GM21526 (cell line): ENCODE measurements around the gene TUBGCP3.

Source experiments
- ATAC-seq: cut with Tn5 transposase; IDR thresholded peaks from one replicate; pipeline ENCODE4 v1.9.1; 2021; ENCODE audit warnings: moderate library complexity; ENCODE audit not compliant: unreplicated experiment, low FRiP score

The TUBGCP3 gene

DNA sequence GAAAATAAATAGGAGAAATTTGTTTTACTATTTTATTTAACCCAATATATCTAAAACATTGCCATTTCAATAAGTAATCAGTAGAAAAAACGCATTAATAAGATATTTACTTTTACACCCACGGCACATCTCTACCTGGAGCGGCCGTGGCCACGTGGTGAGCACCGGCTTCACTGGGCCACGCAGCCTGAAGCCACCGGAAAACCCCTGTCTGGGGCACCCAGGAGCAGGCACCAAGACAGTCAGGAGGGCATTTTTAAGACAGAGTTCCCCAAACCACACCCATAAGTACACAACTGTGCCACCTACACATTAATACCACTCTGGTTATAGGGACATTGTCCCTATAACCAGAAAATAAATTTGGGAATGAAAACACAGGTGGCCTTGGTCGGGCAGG, 130.9 kb downstream of the TUBGCP3 start:
- no peak for ATAC-seq

DNA sequence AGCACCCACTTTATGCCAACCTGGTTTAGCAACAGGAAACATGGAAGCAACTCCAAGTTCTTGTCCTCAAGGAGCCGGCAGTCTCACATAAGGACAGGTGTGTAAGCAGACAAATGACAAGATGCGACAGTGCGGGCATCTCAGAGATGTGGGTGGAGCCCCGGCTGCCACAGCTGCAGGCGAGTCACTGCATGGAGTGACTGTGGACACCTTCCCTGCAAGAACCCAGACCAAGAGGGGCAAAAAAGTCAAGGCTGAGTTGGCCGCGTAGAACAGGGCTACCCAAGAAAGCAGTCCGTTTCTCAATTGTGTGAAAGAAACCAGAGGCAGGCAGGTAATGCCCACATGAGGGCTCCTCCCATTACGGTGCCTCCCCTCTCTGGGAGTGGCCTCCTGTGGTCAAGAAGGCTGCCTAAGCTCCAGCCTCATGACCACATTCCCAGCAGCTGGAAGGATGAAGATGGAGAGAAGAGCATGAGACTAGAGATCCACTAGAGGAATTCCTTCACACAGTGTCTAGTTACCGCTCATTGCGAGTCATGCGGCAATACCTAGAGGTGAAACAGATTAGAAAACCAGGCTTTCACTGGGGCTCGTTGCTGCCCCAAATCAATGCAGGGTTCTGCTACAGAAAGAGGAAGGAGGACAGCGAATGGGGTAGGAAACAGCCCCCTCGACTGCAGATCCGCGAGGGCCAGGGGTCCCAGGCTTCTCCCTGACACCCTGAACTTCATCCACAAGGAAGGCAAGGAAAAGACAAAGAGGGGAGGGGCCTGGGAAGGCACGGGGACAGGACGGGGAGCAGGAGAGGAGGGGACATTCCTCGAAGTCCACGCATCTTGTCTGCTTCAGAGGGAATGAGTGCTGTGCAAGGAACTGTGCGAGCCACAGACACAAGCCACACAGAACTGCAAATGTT, 131.6 kb downstream of the TUBGCP3 start:
- no peak for ATAC-seq

DNA sequence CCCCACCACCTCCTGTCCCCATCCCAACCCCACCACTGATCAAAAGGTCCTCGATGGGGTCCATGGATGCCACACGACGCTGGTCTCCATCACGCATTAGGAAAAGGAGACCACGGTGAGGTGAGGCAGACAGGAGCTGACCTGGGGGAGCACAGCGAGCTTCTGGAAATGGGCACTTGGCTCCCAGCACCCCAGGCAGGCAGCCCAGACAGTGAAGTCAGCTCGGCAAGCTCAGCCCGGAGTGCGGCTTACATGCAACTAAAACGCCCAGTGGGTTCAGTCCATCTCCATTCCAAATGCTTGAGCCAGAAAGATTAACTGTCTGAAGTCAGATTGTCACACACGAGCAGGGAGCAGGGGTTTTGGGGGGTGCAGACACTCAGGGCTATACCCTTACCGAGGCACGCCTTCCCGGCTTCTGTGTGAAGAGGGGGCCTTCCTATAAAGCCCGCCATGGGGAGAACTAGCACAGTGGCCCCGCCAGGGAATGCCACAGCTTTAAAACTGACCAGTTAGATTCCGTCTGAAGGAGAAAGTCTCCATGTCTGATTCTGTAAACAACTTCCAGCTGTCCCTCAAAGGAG, 132.4 kb downstream of the TUBGCP3 start:
- ATAC-seq, result no peak

DNA sequence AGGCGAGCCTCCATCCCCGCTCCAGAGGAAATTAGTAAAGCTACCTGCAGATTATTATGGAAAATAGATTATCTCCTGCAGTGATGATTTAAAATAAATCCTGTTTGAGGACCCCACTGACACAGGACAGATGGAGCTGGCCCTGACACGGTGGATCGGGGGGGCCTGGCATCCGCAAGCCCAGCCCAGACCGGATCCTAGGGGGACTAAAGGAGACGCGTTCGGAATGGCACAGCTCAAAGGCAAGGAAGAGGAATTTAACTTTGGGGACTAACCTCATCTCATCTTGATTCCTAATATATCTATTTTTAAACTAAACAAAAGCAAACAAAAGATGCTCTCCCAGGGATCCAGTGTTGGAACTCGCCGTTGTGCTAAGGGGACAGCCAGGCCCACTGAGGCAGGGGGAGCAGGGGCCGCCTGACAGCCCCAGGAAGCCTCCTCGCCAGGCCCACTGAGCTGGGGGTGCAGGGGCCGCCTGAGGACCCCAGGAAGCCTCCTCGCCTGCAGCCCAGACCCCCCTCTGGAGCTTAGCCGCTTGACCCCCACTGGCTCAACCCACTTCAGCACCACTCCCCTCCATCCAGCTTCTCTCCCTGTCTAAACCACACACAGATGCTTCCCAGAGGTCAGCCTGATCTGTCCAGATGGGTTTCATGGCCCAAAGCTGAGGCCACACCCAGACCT, 133.2 kb downstream of the TUBGCP3 start:
- no peak for ATAC-seq

DNA sequence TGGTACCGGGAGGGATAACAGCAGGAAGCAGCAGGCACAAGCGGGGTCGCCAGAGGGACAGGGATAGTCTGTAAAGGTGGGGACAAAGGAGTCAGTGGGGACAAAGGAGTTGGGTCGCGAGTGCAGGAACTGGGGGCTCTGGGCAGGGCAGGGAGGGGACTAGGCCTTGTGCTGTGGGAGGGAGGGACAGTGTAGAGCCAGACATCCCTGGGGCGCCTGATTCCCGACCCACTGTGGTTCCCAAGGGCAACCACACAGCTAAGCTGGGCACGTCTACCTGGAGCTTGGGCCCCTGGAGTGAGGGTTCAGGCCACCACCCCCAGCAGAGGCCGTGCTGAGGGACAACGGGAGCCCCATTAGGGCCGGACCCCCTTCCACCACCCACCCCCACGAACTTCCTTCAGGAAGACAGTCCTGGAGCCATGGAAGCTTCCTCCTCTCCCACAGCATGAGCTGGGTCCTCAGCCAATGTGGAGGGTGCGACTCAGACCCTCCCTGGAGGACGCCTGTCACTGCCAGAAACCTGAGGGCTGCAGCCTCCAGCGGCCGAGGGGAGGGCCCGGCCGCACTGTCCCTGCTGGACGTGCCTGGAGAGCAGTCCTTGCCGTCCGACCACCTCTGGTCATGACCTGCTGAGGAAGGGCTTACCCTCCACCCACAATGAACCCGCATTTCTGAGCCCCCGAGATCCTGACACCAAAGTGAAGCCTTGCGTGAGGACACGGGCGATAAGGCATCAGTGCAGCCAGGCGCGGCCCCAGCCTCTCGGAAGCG, 133.9 kb downstream of the TUBGCP3 start:
- no peak for ATAC-seq

DNA sequence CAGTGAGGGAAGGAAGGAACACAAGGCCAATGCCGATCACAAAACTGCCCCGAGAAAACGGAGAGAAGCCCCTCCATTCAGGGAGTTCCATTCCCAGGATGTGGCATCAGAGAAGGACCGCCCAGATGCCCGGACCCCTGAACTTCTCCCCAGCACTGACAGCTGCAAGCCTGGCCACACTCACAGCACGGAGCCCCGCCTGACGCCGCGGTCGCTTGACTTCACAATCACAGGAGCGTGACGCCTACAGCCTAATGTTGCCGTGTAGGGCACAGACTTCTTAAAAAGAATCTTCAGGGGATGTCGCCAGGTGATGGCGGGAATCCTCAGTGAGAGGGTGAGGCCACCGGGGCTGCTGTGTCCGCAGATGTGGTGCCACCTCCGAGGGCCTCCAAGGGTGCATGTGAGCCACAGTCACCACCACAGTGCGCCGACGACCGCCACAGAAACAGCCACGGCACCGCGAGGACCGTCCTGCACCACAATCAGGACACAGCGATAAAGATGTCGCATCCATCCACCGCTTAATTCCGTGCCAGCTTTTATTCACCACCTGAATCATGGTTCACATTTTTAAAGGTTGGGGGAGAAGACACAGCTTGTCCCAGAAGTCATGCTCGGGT, 134.6 kb downstream of the TUBGCP3 start:
- no peak for ATAC-seq

DNA sequence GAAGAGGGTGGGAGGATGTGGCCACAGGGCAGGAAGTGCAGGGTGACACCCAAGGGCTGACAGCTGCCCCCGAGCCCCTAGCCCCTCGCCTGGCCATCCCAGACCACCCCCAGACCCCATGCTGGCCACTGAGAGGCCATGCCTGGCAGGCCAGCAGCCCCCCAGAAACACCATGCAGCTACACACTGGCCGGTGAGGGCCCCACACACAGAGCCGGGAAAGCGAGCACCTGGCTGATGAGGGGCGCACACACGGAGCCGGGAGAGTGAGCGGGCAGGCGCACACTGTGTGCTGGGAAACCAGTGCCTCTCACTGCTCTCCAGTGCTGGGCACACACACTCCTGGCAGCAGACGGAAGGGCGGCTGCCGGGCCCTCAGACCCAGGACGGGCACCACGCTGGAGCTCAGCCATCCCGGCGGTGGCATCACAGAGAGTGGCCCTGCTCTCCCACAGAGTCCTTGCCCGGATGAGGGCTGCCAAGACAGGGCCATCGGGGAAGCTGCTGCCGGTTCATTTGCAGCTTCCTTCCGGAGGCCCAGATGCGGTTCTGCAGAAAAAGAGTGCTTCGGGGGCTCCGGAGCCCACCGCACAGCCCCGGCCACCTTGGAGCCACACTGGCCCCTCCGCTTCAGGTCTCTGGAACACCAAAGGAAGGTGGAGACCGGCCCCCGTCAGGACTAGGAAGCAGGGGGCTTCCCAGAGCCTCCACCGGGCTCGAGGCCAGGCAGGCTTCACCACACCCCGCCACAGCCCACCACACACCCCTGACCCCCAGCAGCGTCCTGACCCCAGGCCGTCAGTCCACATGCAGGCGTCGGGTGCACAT, 135.4 kb downstream of the TUBGCP3 start:
- ATAC-seq, result no peak

DNA sequence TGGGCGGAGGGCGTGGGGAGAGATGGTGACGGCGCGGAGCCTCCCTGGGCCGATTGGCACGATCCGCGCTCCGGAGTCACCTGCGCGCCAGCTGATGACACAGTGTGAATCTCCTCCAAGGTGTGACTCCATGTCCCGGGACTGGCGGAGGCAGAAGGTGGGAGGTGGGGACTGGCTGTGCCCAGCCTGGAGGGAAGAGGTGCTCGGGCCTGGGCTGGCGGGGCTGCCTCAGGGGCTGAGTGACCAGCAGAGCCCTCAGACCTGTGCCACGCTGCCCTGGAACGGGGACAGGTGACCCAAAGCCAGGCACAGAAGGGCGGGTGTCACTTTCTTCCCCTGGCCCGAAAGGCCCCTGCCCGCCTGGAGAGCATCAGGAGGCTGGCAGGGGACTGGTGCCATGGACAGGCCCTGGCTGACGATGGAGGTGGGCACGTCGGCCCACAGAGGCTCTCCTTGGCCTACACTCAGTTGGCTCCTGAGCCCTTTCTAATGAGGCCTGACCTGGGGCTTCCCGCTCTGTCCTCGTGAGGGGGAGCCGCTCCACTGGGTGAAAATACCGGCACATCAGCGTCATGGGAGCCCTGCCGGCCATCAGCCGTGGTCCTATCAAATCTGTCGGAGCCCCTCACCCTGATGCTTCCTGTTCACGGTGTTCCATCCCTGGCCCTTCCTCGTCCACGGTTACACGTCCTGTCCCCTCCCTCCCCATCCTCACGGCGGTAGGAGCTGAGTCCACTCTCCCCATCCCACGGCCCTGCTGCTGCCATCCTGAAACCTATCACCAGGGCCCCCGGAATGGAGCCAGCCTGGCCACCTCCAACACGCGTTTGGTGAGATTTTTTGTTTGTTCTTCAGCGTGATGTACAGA, 136.2 kb downstream of the TUBGCP3 start:
- ATAC-seq, result no peak

DNA sequence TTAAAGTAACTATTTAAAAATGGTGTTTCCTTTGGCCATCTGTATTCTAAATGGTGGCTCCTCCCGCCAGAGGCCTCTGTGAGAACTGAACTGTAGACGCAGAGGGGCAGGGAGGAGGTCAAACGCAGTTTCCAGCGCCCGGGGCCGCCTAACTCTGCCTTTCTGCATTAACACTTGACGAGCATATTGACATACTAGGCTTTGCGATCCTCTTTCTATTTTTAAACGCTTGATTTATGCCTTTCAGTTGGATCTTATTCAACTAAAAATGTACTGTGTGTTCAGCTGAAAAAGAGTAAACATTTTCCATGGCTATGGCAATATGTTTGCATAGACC, 137.1 kb downstream of the TUBGCP3 start:
- no peak for ATAC-seq

DNA sequence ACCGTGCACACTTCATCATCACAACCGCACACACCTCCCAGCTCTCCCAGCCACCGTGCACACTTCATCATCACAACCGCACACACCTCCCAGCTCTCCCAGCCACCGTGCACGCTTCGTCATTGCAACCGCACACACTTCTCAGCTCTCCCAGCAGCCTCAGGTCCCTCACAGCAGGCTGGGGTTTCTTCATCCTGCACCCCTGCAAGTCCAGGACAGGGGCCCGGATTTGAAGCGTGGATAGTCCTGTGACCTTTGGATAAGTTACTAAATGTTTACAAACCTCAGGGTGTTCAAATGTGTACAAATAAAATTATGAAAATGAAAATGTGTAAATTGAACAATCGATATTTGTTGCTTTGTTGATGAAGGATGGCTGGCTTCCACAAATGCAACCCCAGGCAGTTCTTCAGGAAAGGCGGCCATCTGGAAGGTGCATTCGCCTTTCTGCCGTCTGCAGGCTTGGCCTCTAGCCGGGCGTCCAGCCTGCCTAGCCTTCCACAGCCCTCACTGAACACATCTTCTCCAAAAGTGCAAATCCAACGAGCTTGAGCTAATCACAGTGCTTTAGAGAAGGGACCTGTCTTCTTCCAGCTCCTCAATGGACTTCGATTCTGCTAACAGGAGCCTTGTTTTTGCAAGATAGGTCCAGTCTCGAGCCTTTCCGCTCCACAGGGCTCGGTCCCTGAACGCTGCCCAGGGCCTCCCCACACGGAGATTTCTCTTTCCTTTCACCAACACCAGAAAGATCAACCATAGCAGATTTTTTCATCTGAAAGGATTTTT, 137.6 kb downstream of the TUBGCP3 start:
- ATAC-seq, result no peak

DNA sequence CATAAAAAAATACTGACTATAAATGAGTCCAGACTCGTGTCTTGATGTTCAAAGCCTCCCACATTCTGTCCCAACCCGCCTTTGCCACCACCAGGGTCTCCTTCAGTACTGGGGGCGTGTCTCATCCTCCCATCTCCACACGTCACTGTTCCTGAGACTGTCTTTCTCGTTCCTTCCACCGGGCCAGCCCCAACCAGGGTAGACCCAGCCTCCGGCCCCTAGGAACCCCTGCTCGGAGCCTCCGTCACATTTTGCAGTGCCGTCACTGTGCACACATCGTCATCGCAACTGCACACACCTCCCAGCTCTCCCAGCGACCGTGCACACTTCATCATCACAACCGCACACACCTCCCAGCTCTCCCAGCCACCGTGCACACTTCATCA, 138.4 kb downstream of the TUBGCP3 start:
- no peak for ATAC-seq

DNA sequence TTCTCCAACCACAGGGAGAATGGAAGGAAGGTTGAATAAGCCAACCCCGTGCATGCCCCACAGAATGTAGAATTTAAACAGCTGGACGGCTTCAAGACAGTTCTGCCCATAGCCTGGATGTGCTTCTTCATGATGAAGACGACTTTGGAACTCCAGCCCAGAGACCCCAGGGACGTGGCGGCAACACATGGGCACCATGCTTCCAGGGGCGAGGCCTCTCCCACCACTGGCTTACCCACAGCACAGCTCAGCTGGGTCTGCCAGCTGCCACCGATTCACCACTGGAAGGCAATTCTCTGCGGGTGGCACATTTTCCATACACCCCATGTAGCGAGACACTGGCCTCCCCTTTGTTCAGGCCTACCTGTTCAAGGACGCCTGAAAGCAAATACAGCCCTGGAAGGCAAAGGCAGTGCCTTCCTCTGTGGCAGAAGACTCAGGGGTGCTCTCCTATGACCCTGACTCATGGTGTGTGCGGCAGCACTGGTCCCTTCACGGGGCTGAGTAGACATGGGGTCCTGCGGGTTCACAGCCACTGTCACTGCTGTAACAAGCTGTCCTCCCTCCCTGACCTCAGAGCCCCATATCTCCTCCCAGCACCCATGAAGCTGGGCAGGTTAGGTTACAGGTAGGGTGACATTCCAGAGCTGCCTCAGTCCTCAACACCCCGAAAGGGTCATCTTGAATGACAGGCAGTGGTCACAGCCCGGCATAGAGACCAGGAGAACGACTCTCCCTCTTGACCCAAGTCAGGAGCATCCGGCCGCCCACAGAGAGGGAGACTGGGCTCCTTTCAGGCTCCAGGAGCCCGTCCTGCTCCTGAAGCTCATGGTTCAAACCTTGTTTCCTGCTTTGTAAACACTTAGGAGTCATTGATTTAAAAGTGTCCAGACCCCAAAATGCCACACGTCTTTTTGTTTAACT, 139.1 kb downstream of the TUBGCP3 start:
- ATAC-seq, result no peak

DNA sequence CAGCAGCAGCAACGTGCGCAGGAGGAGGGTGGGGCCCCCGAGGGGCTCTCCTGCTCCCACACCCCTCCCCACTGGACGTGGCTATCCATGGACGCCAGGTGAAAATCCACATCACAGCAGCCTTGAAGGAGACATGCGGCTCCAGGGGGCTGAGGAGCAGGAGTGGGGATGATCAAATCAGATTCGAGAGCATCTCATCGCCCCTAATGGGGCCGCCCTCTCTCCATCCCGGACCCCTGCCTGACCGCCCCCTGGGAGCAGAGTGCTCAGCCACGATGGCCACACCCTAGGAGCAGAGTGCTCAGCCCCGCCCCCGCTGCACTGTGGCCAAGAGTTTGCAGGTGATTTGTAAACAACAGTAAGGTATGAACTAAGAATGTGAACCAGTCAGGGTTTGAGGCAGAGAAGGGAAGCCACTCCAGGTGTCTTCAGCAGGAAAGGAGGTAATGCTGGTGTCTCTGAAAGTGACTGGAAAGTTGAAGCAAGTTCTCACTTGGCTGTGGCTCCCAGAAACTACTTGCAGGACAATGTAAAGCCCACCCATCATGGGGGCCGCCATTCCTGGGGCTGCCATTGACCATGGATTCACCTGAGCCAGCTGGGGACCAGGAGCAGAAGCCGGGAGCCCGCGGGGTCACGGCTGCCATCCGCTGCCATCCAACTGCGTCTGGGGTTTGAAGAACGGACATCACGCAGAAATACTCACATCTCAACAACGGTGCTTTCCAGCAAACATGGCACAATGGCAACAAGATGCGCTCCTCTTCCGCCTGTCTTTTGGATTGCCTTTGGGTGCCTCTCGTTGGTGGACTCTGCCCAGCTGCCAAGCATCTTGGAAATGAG, 140.0 kb downstream of the TUBGCP3 start:
- ATAC-seq, result no peak

DNA sequence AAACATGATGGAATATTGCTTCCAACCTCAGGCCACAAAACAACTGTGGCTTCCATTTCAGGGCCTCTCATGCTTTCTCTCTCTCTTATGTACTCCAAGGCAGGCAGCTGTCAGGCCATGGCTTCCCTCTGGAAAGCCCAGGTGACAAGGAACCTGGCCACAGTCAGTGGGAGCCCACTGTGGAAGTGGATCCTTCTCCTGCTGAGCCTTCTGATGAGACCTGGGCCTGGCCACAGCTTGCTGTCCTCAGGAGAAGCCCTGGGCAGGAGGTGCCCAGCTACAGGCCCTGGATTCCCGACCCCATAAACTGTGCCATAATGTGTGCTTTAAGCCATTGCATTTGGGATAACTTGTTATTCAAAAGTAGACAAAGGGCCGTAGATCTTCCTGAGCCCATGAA, 140.6 kb downstream of the TUBGCP3 start:
- no peak for ATAC-seq

DNA sequence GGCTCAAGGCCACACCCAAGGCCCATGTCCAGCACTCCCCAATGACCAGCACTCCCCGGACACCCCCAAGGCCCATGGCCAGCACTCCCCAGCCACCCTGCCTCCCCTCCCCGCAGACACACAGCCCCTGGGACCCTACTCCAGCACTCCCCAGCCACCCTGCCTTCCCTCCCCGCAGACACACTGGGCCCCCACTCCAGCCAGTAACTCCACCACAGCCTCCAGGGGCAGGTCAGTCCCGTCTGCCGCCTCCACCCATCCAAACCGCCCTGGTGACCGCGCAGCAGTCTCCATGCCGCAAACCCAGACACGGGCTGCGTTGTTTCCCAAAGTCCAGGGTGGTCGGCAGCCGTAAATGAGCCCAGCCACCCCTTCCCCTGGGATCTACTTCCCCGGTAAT, 141.1 kb downstream of the TUBGCP3 start:
- ATAC-seq, result no peak

DNA sequence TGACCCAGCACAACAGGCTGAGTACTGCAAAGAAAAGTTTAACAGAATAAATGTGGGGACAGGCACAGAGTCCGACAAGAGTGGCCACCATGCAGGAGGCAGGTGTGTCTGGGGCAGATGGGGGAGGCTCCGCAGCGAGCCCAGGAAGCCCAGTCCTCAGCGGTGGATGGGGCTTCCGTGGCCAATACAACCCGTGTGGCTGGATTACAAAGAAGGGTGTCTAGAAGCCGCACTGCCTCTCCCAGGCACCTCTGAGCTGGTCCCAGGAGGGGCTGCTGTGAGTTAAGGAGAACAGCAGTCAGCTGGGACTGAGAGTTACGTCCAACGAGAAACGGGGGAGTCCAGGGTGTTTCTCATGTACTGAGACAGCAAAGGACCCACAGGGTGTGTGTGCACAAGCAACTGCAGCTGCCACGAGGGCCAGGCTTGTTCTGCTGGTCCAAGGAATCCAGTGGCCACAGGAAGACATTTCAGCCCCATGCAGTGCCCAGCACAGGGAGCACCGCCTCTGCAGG, 141.5 kb downstream of the TUBGCP3 start:
- ATAC-seq, result no peak
